Gastroesophageal sphincter (tissue), 3 donors: ENCODE measurements around the gene ANKRD9.

Experiments
- CTCF ChIP-seq, 4 experiments: fragments of 200-600 bp in 2 of 4; fragments of 450-650 bp in 2 of 4; sonication (generic) in 1 of 4; IDR thresholded peaks; one replicate each; pipeline ENCODE4 v1.5.1; 2017 to 2019; ENCODE audit warnings: antibody characterized with exemption in 4 of 4, mild to moderate bottlenecking in 2 of 4, moderate library complexity in 2 of 4
- EP300 ChIP-seq: sonication (generic); formaldehyde crosslinking; IDR thresholded peaks from one replicate; pipeline ENCODE4 v1.6.1; 2017; ENCODE audit warnings: antibody characterized with exemption, mild to moderate bottlenecking
- POLR2A ChIP-seq, 2 donors: fragments of 450-650 bp; IDR thresholded peaks; one replicate each; pipeline ENCODE4 v1.6.1; 2017; ENCODE audit warnings: antibody characterized with exemption in 2 of 2, mild to moderate bottlenecking in 2 of 2, moderate library complexity in 1 of 2
- POLR2AphosphoS5 ChIP-seq: sonication (generic); formaldehyde crosslinking; IDR thresholded peaks from one replicate; pipeline ENCODE4 v1.6.1; 2017; ENCODE audit warnings: antibody characterized with exemption

GRCh38 chr14:102464846-102465341, 44.7 kb downstream of the ANKRD9 start:
- no peak for TF ChIP-seq CTCF (IDR thresholded peaks at IDR 0.05)
- no peak for TF ChIP-seq POLR2A (IDR thresholded peaks at IDR 0.05)
- TF ChIP-seq POLR2AphosphoS5: no peak
- no peak for TF ChIP-seq EP300
